HepG2 (cell line): ENCODE results near the gene PRR36. TPM values are rescaled to one million over a fixed set of nuclear protein-coding genes. Genes with fewer than 3 reads are reported as not detected.

Source experiments
- ATAC-seq: fragments of 200-7000 bp; cut with Tn5 transposase; 3 replicates; pipeline ENCODE4 v1.9.1; 2020; ENCODE audit warnings: mild to moderate bottlenecking, moderate library complexity
- BruUV-seq: library from RNA; stranded (reverse); fragments of 400-500 nt; replicated peaks from 2 replicates; lab custom pipeline; 2021; lab: Mats Ljungman, UMichigan
- CTCF ChIA-PET: fragments of 300-600 bp; formaldehyde crosslinking; extraction: SDS; loops from one replicate; lab custom pipeline; 2021; ENCODE audit warnings: low total read pairs, inconsistent platforms, low intra/inter-chr PET ratio; lab: Yijun Ruan, JAX
- POLR2A ChIA-PET: fragments of 350-600 bp; sonication (Branson Sonifier 250); formaldehyde crosslinking; loops from one replicate; lab custom pipeline; 2020; ENCODE audit warnings: antibody characterized with exemption, inconsistent platforms; lab: Yijun Ruan, JAX
- DNase-seq: peaks from one replicate; pipeline ENCODE4 v3.0.0-alpha.2; 2015; ENCODE audit warnings: low spot score
- FAIRE-seq: peaks from 3 replicates; lab custom pipeline; 2011; peaks lifted over from hg19 to GRCh38; lab: Jason Lieb, UNC
- H2AFZ ChIP-seq: one replicate; pipeline ENCODE4 v1.6.1; 2011; ENCODE audit warnings: low read length, inconsistent platforms
- H3K27ac ChIP-seq: fragments of 300-600 bp; 3 replicates; pipeline ENCODE4 v1.8.0; 2011; ENCODE audit warnings: mixed run types, mild to moderate bottlenecking, mixed read lengths, low read length, inconsistent platforms; ENCODE audit not compliant: insufficient read depth; ENCODE audit errors: extremely low read length
- H3K27me3 ChIP-seq, 2 experiments: fragments of 200-600 bp in 1 of 2; 2 replicates in 1 of 2; 3 replicates in 1 of 2; pipeline versions ENCODE4 v1.6.0 to v1.8.0; 2011; ENCODE audit warnings: low read length in 2 of 2, mild to moderate bottlenecking in 2 of 2, moderate library complexity in 2 of 2, inconsistent platforms in 1 of 2; ENCODE audit not compliant: insufficient read depth in 2 of 2, control insufficient read depth in 1 of 2
- H3K36me3 ChIP-seq, 2 experiments: fragments of 200-600 bp in 1 of 2; replicated peaks in 1 of 2; 2 replicates in 1 of 2; 3 replicates in 1 of 2; pipeline versions ENCODE4 v1.5.1 to v1.8.0; 2011; ENCODE audit warnings: low read length in 2 of 2, inconsistent platforms in 1 of 2; ENCODE audit not compliant: insufficient read depth in 2 of 2, control insufficient read depth in 1 of 2
- H3K4me1 ChIP-seq: 2 replicates; pipeline ENCODE4 v1.5.1; 2012; ENCODE audit warnings: low read length, inconsistent platforms; ENCODE audit not compliant: insufficient read depth
- H3K4me2 ChIP-seq: 2 replicates; pipeline ENCODE4 v1.6.0; 2011; ENCODE audit warnings: low read depth, low read length, inconsistent platforms
- H3K4me3 ChIP-seq, 3 experiments: fragments of 200-600 bp in 1 of 3; sonication (generic), shearing (Covaris generic) in 1 of 3; replicated peaks in 1 of 3; 2 replicates each; pipeline ENCODE4 v1.5.1; 2011 to 2016; ENCODE audit warnings: low read length in 3 of 3, inconsistent platforms in 2 of 3, low read depth in 2 of 3, mild to moderate bottlenecking in 2 of 3, control low read depth in 1 of 3, mixed read lengths in 1 of 3; ENCODE audit not compliant: insufficient read depth in 1 of 3
- H3K79me2 ChIP-seq: one replicate; pipeline ENCODE4 v1.6.1; 2011; ENCODE audit warnings: low read length, inconsistent platforms; ENCODE audit not compliant: insufficient read depth
- H3K9ac ChIP-seq: 2 replicates; pipeline ENCODE4 v1.6.0; 2011; ENCODE audit warnings: mild to moderate bottlenecking, low read depth, low read length, inconsistent platforms; ENCODE audit not compliant: insufficient read depth
- H3K9me3 ChIP-seq: 2 replicates; pipeline ENCODE4 v1.5.1; 2012; ENCODE audit warnings: mild to moderate bottlenecking, low read length
- H4K20me1 ChIP-seq: 2 replicates; pipeline ENCODE4 v1.6.0; 2011; ENCODE audit warnings: inconsistent platforms, mild to moderate bottlenecking, low read length, moderate library complexity; ENCODE audit not compliant: insufficient read depth
- ATF7 ChIP-seq, 2 experiments: fragments of 450-650 bp in 1 of 2; sonication (generic) in 1 of 2; formaldehyde crosslinking in 1 of 2; IDR thresholded peaks; 2 replicates each; pipeline versions ENCODE4 v1.4.0 to v1.6.1; 2016 to 2020; ENCODE audit warnings: antibody characterized with exemption in 1 of 2, mild to moderate bottlenecking in 1 of 2, missing genetic modification reagents in 1 of 2
- BRF2 ChIP-seq: sonication (generic); formaldehyde crosslinking; IDR thresholded peaks from 2 replicates; pipeline ENCODE4 v1.8.1; 2022; ENCODE audit warnings: mild to moderate bottlenecking, missing genetic modification reagents
- CAMTA2 ChIP-seq: sonication (generic); formaldehyde crosslinking; IDR thresholded peaks from 2 replicates; pipeline ENCODE4 v1.4.0; 2020; ENCODE audit warnings: mild to moderate bottlenecking, missing genetic modification reagents, borderline replicate concordance
- KDM5A ChIP-seq: fragments of 200-600 bp; sonication (generic); IDR thresholded peaks from 2 replicates; pipeline ENCODE4 v1.7.0; 2018; ENCODE audit warnings: antibody characterized with exemption, mild to moderate bottlenecking, low read length, borderline replicate concordance
- KLF15 ChIP-seq: sonication (generic); formaldehyde crosslinking; IDR thresholded peaks from 2 replicates; pipeline ENCODE4 v1.8.1; 2023; ENCODE audit warnings: borderline replicate concordance, mild to moderate bottlenecking, inconsistent platforms, missing genetic modification reagents, mixed read lengths
- MEF2D ChIP-seq: sonication (generic); formaldehyde crosslinking; IDR thresholded peaks from 2 replicates; pipeline ENCODE4 v1.5.1; 2020; ENCODE audit warnings: mild to moderate bottlenecking, missing genetic modification reagents
- MTA3 ChIP-seq: sonication (generic); formaldehyde crosslinking; IDR thresholded peaks from 2 replicates; pipeline ENCODE4 v1.4.0; 2020; ENCODE audit warnings: missing genetic modification reagents
- NR2C2 ChIP-seq: sonication (generic); formaldehyde crosslinking; IDR thresholded peaks from 2 replicates; pipeline ENCODE4 v1.4.0; 2020; ENCODE audit warnings: missing genetic modification reagents, mild to moderate bottlenecking, moderate library complexity, borderline replicate concordance
- PHF8 ChIP-seq: sonication (generic); formaldehyde crosslinking; IDR thresholded peaks from 2 replicates; pipeline ENCODE4 v1.5.0; 2020; ENCODE audit warnings: missing genetic modification reagents
- SIX1 ChIP-seq: sonication (generic); formaldehyde crosslinking; IDR thresholded peaks from 2 replicates; pipeline ENCODE4 v1.4.0; 2020; ENCODE audit warnings: missing genetic modification reagents, borderline replicate concordance
- WIZ ChIP-seq: sonication (generic); formaldehyde crosslinking; IDR thresholded peaks from 2 replicates; pipeline ENCODE4 v1.5.1; 2020; ENCODE audit warnings: mild to moderate bottlenecking, missing genetic modification reagents
- ZNF230 ChIP-seq: sonication (generic); formaldehyde crosslinking; IDR thresholded peaks from 2 replicates; pipeline ENCODE4 v1.4.0; 2020; ENCODE audit warnings: mild to moderate bottlenecking, missing genetic modification reagents
- ZNF556 ChIP-seq: sonication (generic); formaldehyde crosslinking; IDR thresholded peaks from 2 replicates; pipeline ENCODE4 v1.4.0; 2020; ENCODE audit warnings: mild to moderate bottlenecking, missing genetic modification reagents, borderline replicate concordance
- ZNF607 ChIP-seq: sonication (generic); formaldehyde crosslinking; IDR thresholded peaks from 2 replicates; pipeline ENCODE4 v1.5.1; 2020; ENCODE audit warnings: missing genetic modification reagents, mild to moderate bottlenecking, borderline replicate concordance
- ZNF75D ChIP-seq: sonication (generic); formaldehyde crosslinking; IDR thresholded peaks from 2 replicates; pipeline ENCODE4 v1.8.1; 2023; ENCODE audit warnings: missing genetic modification reagents, mild to moderate bottlenecking, borderline replicate concordance
- WGBS: methylation state at CpG from one replicate; pipeline ENCODE4 v1.1.6; 2017; ENCODE audit warnings: low lambda C conversion rate; 5-methylcytosine and 5-hydroxymethylcytosine counted together
- in situ Hi-C: cut with HindIII; loops from 2 replicates; pipeline ENCODE4 v1.10.0; 2017; ENCODE audit warnings: low pct_unique_long_range_greater_than_20kb; ENCODE audit not compliant: extremely low pct_ligation_motif_present
- intact Hi-C: fragments of 100-400 bp; cut with micrococcal nuclease; formaldehyde crosslinking; loops from one replicate; pipeline ENCODE4 v1.10.0; 2022; ENCODE audit not compliant: unreplicated experiment
- polyA plus RNA-seq, 8 experiments: library from polyadenylated mRNA; depleted of rRNA in 3 of 8; stranded (reverse) in 7 of 8; unstranded in 1 of 8; fragments of >200 nt; fragmentation: Illumina TruSeq in 4 of 8; extraction: Trizol in 4 of 8; gene quantifications; 2 replicates each; pipeline versions ENCODE4 v1.2.1 to v1.2.3, GENCODE V29; 2011 to 2016; ENCODE audit warnings: low read depth in 4 of 8, missing spikeins in 1 of 8, mixed read lengths in 1 of 8; ENCODE audit not compliant: insufficient read depth in 1 of 8
- total RNA-seq, 5 experiments: library from RNA; depleted of rRNA; stranded (reverse); fragments of >200 nt; fragmentation: Illumina TruSeq; extraction: Trizol; gene quantifications; 2 replicates each; pipeline ENCODE4 v1.2.3, GENCODE V29; 2016; ENCODE audit warnings: low read depth in 1 of 5

Gene PRR36
- total and polyA plus RNA-seq, 2 of the 13 experiments (the other 11 are each of a cell fraction or from before 2014, with no cell fraction given) = 0.07 to 0.17 TPM

GRCh38 chr19:7855426-7856108 lies 18.6 kb downstream of the PRR36 start:
- intact Hi-C loops = no loop called here
- Histone ChIP-seq H3K27me3 (no peaks in the 10 kb centered on the region; a peak in 1 of 5 replicates), H3K36me3 (no peaks in the 10 kb centered on the region), H3K27ac (no peak overlapping the region), H3K4me1 (peaks cover 24% of the 10 kb centered on the region), H3K9me3 (no peaks in the 10 kb centered on the region), H3K9ac (no peak overlapping the region), H3K4me2 (no peak overlapping the region), H2AFZ (no peak overlapping the region), H4K20me1 (no peaks in the 10 kb centered on the region), H3K4me3 (no peak overlapping the region), H3K79me2 (no peaks in the 10 kb centered on the region)
- TF ChIP-seq ZNF75D (no peak), KLF15 (CRISPR knock-in tag) (no peak), WIZ (no peak), ZNF230 (CRISPR knock-in tag) (no peak), KDM5A (no peak), SIX1 (CRISPR knock-in tag) (no peak), MTA3 (CRISPR knock-in tag) (no peak)
- no peak for DNase-seq
- POLR2A ChIA-PET = no interaction called here
- BruUV-seq = no TSS peak
- CTCF ChIA-PET = no interaction called here
- FAIRE-seq = no peak
- 77% methylated on average over 21 of the region's 26 CpGs for WGBS
- in situ Hi-C loops = no loop called here
- no peak for ATAC-seq

- intact Hi-C loops = loop anchor here (2.0 kb wide), 2 partner anchors 49 to 71 kb away; partner anchors contain the start of gene MAP2K7
- H3K4me2 ChIP-seq = peak overlapping the region; percentile 59
- H3K36me3 ChIP-seq = no peaks in the 10 kb centered on the region
- WGBS = 17% methylated on average over 8 of the region's 12 CpGs
- H3K79me2 ChIP-seq = no peaks in the 10 kb centered on the region
- H2AFZ ChIP-seq = no peak overlapping the region
- no peaks in the 10 kb centered on the region for H4K20me1 ChIP-seq
- CTCF ChIA-PET = interaction anchor here (1.2 to 2.3 kb wide), 5 partner anchors 16 to 71 kb away, joined by 4 to 28 read pairs (median 5); partner anchors contain the start of genes CTXN1, MAP2K7 and SNAPC2
- peak overlapping the region in 1 of 3 experiments; percentile 55; a peak in 2 of 6 replicates for H3K4me3 ChIP-seq
- in situ Hi-C loops = loop anchor here (5.0 kb wide), 1 partner anchor 69 kb away; the partner anchor contains the start of gene SNAPC2
- peaks cover 24% of the 10 kb centered on the region for H3K4me1 ChIP-seq
- peaks cover 0 to 5% of the 10 kb centered on the region in 2 experiments; a peak in 2 of 5 replicates for H3K27me3 ChIP-seq
- DNase-seq = no peak
- peak overlapping the region; percentile 58 for H3K27ac ChIP-seq
- no peak for FAIRE-seq
- H3K9me3 ChIP-seq = no peaks in the 10 kb centered on the region
- ATAC-seq = peak; percentile 42
- no TSS peak for BruUV-seq
- POLR2A ChIA-PET = interaction anchor here (0.5 to 2.8 kb wide), 8 partner anchors 9 to 90 kb away, joined by 3 to 21 read pairs (median 6); partner anchors contain the start of genes LRRC8E, MAP2K7, SNAPC2 and TIMM44
- H3K9ac ChIP-seq = no peak overlapping the region
- TF ChIP-seq ZNF556 (CRISPR knock-in tag) (0 out of 2 replicates have a peak, but pooled peaks have one; percentile 1), BRF2 (CRISPR knock-in tag) (0 out of 2 replicates have a peak, but pooled peaks have one; percentile 3), PHF8 (peak; percentile 10), CAMTA2 (CRISPR knock-in tag) (0 out of 2 replicates have a peak, but pooled peaks have one; percentile 17), ZNF230 (CRISPR knock-in tag) (0 out of 2 replicates have a peak, but pooled peaks have one; percentile 6), ATF7 (IDR thresholded peaks at IDR 0.05) (no peak), ATF7 (CRISPR knock-in tag; IDR thresholded peaks at IDR 0.05) (peak; percentile 11; the same call in 1 of the 2 replicates), MEF2D (CRISPR knock-in tag) (0 out of 2 replicates have a peak, but pooled peaks have one; percentile 8), ZNF607 (no peak), KLF15 (CRISPR knock-in tag) (0 out of 2 replicates have a peak, but pooled peaks have one; percentile 1), NR2C2 (0 out of 2 replicates have a peak, but pooled peaks have one; percentile 23)
Measured at GRCh38 chr19:7853770-7854128, 20.4 kb downstream of the PRR36 start.
